ENCODE data around the gene ATOH7.

DNA sequence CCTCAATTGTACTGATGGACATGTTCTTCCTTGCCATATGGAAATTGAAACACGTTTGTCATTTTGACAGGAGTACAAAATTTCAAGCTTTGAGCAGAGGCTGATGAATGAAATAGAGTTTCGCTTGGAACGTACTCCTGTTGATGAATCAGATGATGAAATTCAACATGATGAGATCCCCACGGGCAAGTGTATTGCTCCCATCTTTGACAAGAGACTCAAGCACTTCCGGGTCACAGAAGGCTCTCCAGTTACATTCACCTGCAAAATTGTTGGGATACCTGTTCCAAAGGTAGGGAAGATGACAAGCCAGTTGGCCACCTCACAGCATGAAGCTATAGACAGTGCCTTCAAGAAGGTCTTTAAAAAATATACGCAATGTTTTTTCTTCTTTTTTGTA lies 43.1 kb downstream of the ATOH7 start:
- TF ChIP-seq POLR2AphosphoS5 (IDR thresholded peaks at IDR 0.05) (no peak), CTCF (IDR thresholded peaks at IDR 0.05; ENCODE audit: poor library complexity, severe bottlenecking) (no peak), TAF1 (IDR thresholded peaks at IDR 0.05; ENCODE audit: low read depth) (no peak), SMC3 (conservative IDR thresholded peaks at IDR 0.05; ENCODE audit: poor library complexity) (no peak), REST (IDR thresholded peaks at IDR 0.05; ENCODE audit: borderline replicate concordance) (no peak)
